Measurements from ENCODE around the gene RHOJ. TPM values are rescaled to one million over a fixed set of nuclear protein-coding genes. Genes with fewer than 3 reads are reported as not detected.

The RHOJ gene
- total RNA-seq, 2 donors from 2014 or later, result 2.5 to 6.6 TPM

- H3K36me3 ChIP-seq, result no peaks in the 10 kb centered on the region
- H3K27me3 ChIP-seq (replicated peaks; ENCODE audit: insufficient read depth), result no peaks in the 10 kb centered on the region
- no peak overlapping the region for H3K4me3 ChIP-seq
- WGBS, result 44% methylated on average over 8 of the region's 8 CpGs
- H3K9me3 ChIP-seq, result no peaks in the 10 kb centered on the region
- DNase-seq (ENCODE audit: low spot score), result no peak
- no peak overlapping the region for H3K27ac ChIP-seq
- intact Hi-C loops (cut with DNase I), result no loop called here
- TF ChIP-seq POLR2A (IDR thresholded peaks at IDR 0.05), result no peak
- no peak for TF ChIP-seq CTCF (IDR thresholded peaks at IDR 0.05)
- TF ChIP-seq POLR2AphosphoS5 (IDR thresholded peaks at IDR 0.05), result no peak
- H3K4me1 ChIP-seq (replicated peaks), result no peaks in the 10 kb centered on the region
Measured at GRCh38 chr14:63282997-63283883, 79.0 kb downstream of the RHOJ start.

DNA sequence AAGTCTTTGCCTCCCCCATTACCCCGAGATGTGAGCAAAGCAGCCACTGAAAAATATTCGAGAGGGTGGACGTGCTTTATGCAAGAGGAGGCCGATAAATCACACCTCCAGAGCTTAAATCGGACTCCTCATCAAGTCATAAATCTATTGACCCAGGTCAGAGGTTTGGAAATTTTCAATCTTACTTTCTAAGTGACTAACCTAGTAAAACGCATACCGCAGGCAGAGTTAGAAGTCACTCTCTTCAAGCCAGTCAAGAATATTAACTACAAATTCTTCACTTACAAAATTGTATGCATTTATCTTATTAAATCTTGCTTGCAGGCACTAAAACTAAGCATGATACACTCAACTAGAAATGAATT lies 79.6 kb downstream of the RHOJ start:
- no peak for TF ChIP-seq POLR2AphosphoS5 (IDR thresholded peaks at IDR 0.05)
- no peak for TF ChIP-seq CTCF (IDR thresholded peaks at IDR 0.05)
- TF ChIP-seq POLR2A (IDR thresholded peaks at IDR 0.05), result no peak
- no peak overlapping the region for H3K4me3 ChIP-seq
- intact Hi-C loops (cut with DNase I), result no loop called here
- H3K27ac ChIP-seq, result no peak overlapping the region
- H3K36me3 ChIP-seq, result no peaks in the 10 kb centered on the region
- 79% methylated on average over 7 of the region's 7 CpGs for WGBS
- no peaks in the 10 kb centered on the region for H3K27me3 ChIP-seq (replicated peaks; ENCODE audit: insufficient read depth)
- no peaks in the 10 kb centered on the region for H3K9me3 ChIP-seq
- no peak for DNase-seq (ENCODE audit: low spot score)
- no peaks in the 10 kb centered on the region for H3K4me1 ChIP-seq (replicated peaks)

GRCh38 chr14:63286071-63286470 lies 81.8 kb downstream of the RHOJ start:
- DNase-seq (ENCODE audit: low spot score), result peak; percentile 15
- intact Hi-C loops (cut with DNase I), result no loop called here
- H3K9me3 ChIP-seq, result no peaks in the 10 kb centered on the region
- no peaks in the 10 kb centered on the region for H3K36me3 ChIP-seq
- H3K27ac ChIP-seq, result no peak overlapping the region
- 39% methylated on average over 2 of the region's 2 CpGs for WGBS
- H3K4me1 ChIP-seq (replicated peaks), result no peaks in the 10 kb centered on the region
- no peak overlapping the region for H3K4me3 ChIP-seq
- no peak for TF ChIP-seq POLR2A (IDR thresholded peaks at IDR 0.05)
- no peak for TF ChIP-seq POLR2AphosphoS5 (IDR thresholded peaks at IDR 0.05)
- no peak for TF ChIP-seq CTCF (IDR thresholded peaks at IDR 0.05)
- no peaks in the 10 kb centered on the region for H3K27me3 ChIP-seq (replicated peaks; ENCODE audit: insufficient read depth)

DNA sequence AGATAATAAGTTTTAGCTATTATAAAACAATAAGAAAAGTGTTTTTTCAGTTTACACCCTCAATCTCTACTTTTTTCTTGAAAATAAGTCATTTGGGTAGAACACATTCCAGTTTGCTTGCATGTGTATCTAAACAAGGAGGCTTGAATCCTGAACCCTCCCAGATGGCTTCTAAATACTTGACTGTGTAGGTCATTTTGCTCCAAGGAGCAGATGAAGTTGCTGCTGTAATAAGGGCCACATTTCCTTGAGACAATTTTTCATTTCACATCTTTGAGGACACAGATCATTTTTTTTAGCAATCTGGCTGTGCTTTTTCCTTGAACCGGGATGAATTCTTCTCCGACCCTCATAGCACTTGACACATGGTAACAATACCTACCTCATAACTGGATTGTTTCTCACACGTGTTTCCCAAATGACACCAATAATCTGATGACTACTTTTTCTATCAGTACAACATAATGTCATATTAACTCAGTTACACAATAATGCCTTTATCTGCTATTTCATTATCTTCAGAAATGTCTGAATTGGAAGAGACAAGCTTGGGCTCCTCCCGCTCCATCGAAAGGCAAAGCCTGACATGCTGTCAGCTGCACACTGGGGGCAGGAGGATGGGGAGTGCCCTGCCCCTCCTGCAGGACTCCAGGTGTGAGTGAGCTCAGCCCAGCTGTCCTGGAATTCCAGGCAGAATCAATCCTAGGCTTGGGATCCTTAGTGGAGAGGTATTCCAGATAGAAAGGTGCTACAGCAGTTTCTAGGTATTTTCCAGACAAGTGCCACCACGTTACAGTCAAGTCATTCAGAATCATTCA lies 83.6 kb downstream of the RHOJ start:
- Histone ChIP-seq H3K9me3 (no peaks in the 10 kb centered on the region), H3K27me3 (replicated peaks; ENCODE audit: insufficient read depth) (no peaks in the 10 kb centered on the region), H3K36me3 (no peaks in the 10 kb centered on the region), H3K4me3 (no peak overlapping the region), H3K4me1 (replicated peaks) (no peaks in the 10 kb centered on the region), H3K27ac (no peak overlapping the region)
- DNase-seq (ENCODE audit: low spot score), result no peak
- intact Hi-C loops (cut with DNase I), result no loop called here
- whole genome bisulfite sequencing, result 68% methylated on average over 6 of the region's 6 CpGs
- TF ChIP-seq CTCF (IDR thresholded peaks at IDR 0.05) (no peak), POLR2A (IDR thresholded peaks at IDR 0.05) (no peak), POLR2AphosphoS5 (IDR thresholded peaks at IDR 0.05) (no peak)
